Kidney (tissue), 14 donors: ENCODE data around the gene ANAPC4. TPM values are rescaled to one million over a fixed set of nuclear protein-coding genes. Genes with fewer than 3 reads are reported as not detected.

ENCODE experiments used
- DNase-seq, 5 donors: peaks; one replicate each; pipeline ENCODE4 v3.0.0-alpha.2; 2013 to 2020
- FAIRE-seq: peaks from 2 replicates; lab custom pipeline; 2012; peaks lifted over from hg19 to GRCh38; lab: Jason Lieb, UNC
- H3K27ac ChIP-seq, 2 donors: one replicate each; pipeline ENCODE4 v1.7.0; 2013; ENCODE audit warnings: low read depth in 2 of 2, low read length in 2 of 2, inconsistent platforms in 1 of 2
- H3K27me3 ChIP-seq: one replicate; pipeline ENCODE4 v1.7.1; 2013; ENCODE audit warnings: low read length, inconsistent platforms; ENCODE audit not compliant: control insufficient read depth, insufficient read depth
- H3K36me3 ChIP-seq, 3 donors: one replicate each; pipeline versions ENCODE4 v1.7.0 to v1.7.1; 2013; ENCODE audit warnings: low read length in 3 of 3, control low read depth in 1 of 3, inconsistent platforms in 1 of 3; ENCODE audit not compliant: insufficient read depth in 3 of 3, control insufficient read depth in 2 of 3
- H3K4me1 ChIP-seq, 3 donors: one replicate each; pipeline versions ENCODE4 v1.7.0 to v1.7.1; 2013; ENCODE audit warnings: low read length in 3 of 3, inconsistent platforms in 1 of 3, low read depth in 1 of 3; ENCODE audit not compliant: control insufficient read depth in 2 of 3, insufficient read depth in 2 of 3
- H3K4me3 ChIP-seq, 3 donors: one replicate each; pipeline versions ENCODE4 v1.7.0 to v1.8.1; 2013; ENCODE audit warnings: low read length in 3 of 3, control low read depth in 1 of 3, inconsistent platforms in 1 of 3
- H3K9ac ChIP-seq, 3 donors: one replicate each; pipeline versions ENCODE4 v1.7.0 to v1.7.1; 2013; ENCODE audit warnings: low read length in 3 of 3, control low read depth in 1 of 3, inconsistent platforms in 1 of 3
- H3K9me3 ChIP-seq, 3 donors: one replicate each; pipeline versions ENCODE4 v1.7.0 to v1.7.1; 2013; ENCODE audit warnings: low read length in 3 of 3, control low read depth in 1 of 3, inconsistent platforms in 1 of 3; ENCODE audit not compliant: control insufficient read depth in 2 of 3, insufficient read depth in 1 of 3
- intact Hi-C: fragments of 100-400 bp; cut with DNase I; formaldehyde crosslinking; loops from one replicate; pipeline ENCODE4 v1.11.1; 2022
- polyA plus RNA-seq: library from polyadenylated mRNA; stranded (reverse); fragments of 350-450 nt; fragmentation: Illumina TruSeq; extraction: RNeasy Lipid Tissue Mini Kit (QIAGEN cat#74804); gene quantifications from one replicate; pipeline ENCODE4 v1.2.3, GENCODE V29; 2014; ENCODE audit warnings: low read depth, low replicate concordance; ENCODE audit not compliant: insufficient read depth
- total RNA-seq: library from RNA; stranded (reverse); fragmentation: NEBNext Ultra II Directional; extraction: Animal tissue kit (Norgen Biotek cat#: 25700); gene quantifications from one replicate; pipeline ENCODE4 v1.2.1, GENCODE V29; 2021
- TF ChIP-seq, protein P1 (sequence below): IDR thresholded peaks from 3 replicates; pipeline ENCODE4 v1.5.1; 2012; ENCODE audit warnings: mild to moderate bottlenecking, moderate library complexity, borderline replicate concordance; ENCODE audit not compliant: insufficient read depth; ENCODE audit errors: extremely low read depth
- donor health status: control.
- donor health status: control.
- donor health status: control.
- donor health status: control.
- donor health status: control.
- donor health status: DM: yes; HTN: yes; CAD: no.
- donor health status: Normal renal cell carcinoma (clear cell type).

The ANAPC4 gene
- total and polyA plus RNA-seq, 2 donors from 2014 or later, result 16.6 to 28.4 TPM

- intact Hi-C loops, result no loop called here
These were observed 26.6 kb downstream of the ANAPC4 start for GRCh38 chr4:25403699-25404098.

DNA sequence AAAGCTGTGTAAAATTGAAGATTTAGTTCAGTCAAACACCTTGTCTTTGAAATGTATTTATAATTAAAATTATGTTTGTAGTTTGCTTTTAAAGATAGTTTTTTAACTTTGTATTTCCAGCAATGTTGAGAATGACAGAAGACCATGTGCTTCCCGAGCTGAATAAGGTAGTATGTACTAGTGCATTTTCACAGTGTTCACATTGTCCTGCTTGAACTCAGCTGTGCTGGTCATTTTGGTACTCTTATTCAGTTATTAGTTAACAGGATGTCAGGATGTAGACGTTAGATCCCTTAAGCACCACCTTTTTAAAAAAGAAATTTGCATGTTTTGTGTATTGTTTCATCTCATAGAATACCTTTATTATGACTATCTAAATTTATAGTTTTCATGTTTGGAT, 28.4 kb downstream of the ANAPC4 start:
- Histone ChIP-seq H3K36me3 (peaks cover 8 to 34% (median 14%) of the 10 kb centered on the region in 3 donors), H3K4me3 (no peak overlapping the region), H3K27me3 (no peaks in the 10 kb centered on the region), H3K4me1 (no peaks in the 10 kb centered on the region), H3K9ac (no peak overlapping the region), H3K27ac (no peak overlapping the region), H3K9me3 (no peaks in the 10 kb centered on the region)
- DNase-seq (no peak), FAIRE-seq (no peak)
- intact Hi-C loops, result no loop called here
- TF ChIP-seq, protein P1, sequence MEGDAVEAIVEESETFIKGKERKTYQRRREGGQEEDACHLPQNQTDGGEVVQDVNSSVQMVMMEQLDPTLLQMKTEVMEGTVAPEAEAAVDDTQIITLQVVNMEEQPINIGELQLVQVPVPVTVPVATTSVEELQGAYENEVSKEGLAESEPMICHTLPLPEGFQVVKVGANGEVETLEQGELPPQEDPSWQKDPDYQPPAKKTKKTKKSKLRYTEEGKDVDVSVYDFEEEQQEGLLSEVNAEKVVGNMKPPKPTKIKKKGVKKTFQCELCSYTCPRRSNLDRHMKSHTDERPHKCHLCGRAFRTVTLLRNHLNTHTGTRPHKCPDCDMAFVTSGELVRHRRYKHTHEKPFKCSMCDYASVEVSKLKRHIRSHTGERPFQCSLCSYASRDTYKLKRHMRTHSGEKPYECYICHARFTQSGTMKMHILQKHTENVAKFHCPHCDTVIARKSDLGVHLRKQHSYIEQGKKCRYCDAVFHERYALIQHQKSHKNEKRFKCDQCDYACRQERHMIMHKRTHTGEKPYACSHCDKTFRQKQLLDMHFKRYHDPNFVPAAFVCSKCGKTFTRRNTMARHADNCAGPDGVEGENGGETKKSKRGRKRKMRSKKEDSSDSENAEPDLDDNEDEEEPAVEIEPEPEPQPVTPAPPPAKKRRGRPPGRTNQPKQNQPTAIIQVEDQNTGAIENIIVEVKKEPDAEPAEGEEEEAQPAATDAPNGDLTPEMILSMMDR, result no peak

More at GRCh38 chr4:25403699-25404098, 26.6 kb downstream of the ANAPC4 start:
- no peak overlapping the region for H3K27ac ChIP-seq
- DNase-seq (no peak), FAIRE-seq (no peak)
- H3K36me3 ChIP-seq, result peaks cover 8 to 30% (median 11%) of the 10 kb centered on the region in 3 donors
- H3K9me3 ChIP-seq, result no peaks in the 10 kb centered on the region
- TF ChIP-seq, protein P1, result no peak
- H3K9ac ChIP-seq, result no peak overlapping the region
- H3K27me3 ChIP-seq, result no peaks in the 10 kb centered on the region
- no peak overlapping the region for H3K4me3 ChIP-seq
- no peaks in the 10 kb centered on the region for H3K4me1 ChIP-seq

DNA sequence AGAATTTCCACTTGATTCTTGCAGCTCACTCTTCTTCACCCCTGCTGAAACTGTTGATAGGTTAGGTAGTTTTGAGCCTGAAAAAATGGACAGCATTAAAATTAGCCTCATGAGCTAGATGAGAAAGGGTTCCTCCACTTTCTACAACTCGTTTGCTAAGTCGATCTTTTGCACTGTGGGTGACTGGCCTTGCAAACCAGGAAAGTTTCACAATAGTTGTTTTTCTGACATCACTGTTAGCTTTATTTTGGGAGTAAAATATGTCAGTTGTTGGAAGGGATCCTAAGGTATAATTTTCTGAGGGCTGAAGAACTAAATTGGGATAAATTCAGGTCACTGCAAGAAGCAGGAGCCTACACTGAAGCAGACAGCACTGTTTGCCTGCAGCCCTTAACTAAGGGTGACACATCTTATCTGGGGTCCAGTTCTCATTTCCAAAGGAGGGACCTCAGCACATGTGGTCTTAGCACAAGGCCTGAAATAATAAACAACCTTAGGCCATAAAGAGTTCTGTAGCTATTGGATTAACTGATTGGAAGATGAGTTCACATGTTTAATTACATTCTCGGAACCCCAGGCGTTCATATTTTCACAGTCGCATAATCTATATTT, 29.1 kb downstream of the ANAPC4 start:
- Histone ChIP-seq H3K4me3 (no peak overlapping the region), H3K9me3 (no peaks in the 10 kb centered on the region), H3K9ac (no peak overlapping the region), H3K27me3 (no peaks in the 10 kb centered on the region), H3K27ac (no peak overlapping the region), H3K4me1 (no peaks in the 10 kb centered on the region), H3K36me3 (peaks cover 8 to 39% (median 15%) of the 10 kb centered on the region in 3 donors)
- no peak for DNase-seq
- intact Hi-C loops, result no loop called here
- TF ChIP-seq, protein P1, result no peak
- FAIRE-seq, result no peak
